DND-41 (cell line): ENCODE measurements around the gene PSMA4.

Source experiments
- ATAC-seq: fragments of 200-7000 bp; cut with Tn5 transposase; 3 replicates; pipeline ENCODE4 v1.9.1; 2021; ENCODE audit warnings: low read depth; ENCODE audit not compliant: insufficient read depth
- DNase-seq: peaks from one replicate; pipeline ENCODE4 v3.0.0-alpha.2; 2020
- H2AFZ ChIP-seq: 2 replicates; pipeline ENCODE4 v1.6.0; 2012; ENCODE audit warnings: low read depth, low read length
- H3K27ac ChIP-seq: 2 replicates; pipeline ENCODE4 v1.5.1; 2012; ENCODE audit warnings: low read length, inconsistent platforms
- H3K27me3 ChIP-seq: fragments of 200-600 bp; sonication (generic); 2 replicates; pipeline ENCODE4 v1.6.0; 2012; ENCODE audit warnings: low read length, mild to moderate bottlenecking, inconsistent platforms; ENCODE audit not compliant: insufficient read depth, poor library complexity
- H3K36me3 ChIP-seq: 2 replicates; pipeline ENCODE4 v1.5.1; 2012; ENCODE audit warnings: low read length, inconsistent platforms; ENCODE audit not compliant: insufficient read depth
- H3K4me1 ChIP-seq: 2 replicates; pipeline ENCODE4 v1.5.1; 2012; ENCODE audit warnings: mild to moderate bottlenecking, low read length; ENCODE audit not compliant: insufficient read depth
- H3K4me2 ChIP-seq: 2 replicates; pipeline ENCODE4 v1.6.0; 2012; ENCODE audit warnings: mild to moderate bottlenecking, moderate library complexity, low read length, inconsistent platforms; ENCODE audit not compliant: insufficient read depth
- H3K4me3 ChIP-seq, 2 experiments: fragments of 200-600 bp in 1 of 2; shearing (Covaris generic) in 1 of 2; 2 replicates each; pipeline ENCODE4 v1.5.1; 2012 to 2016; ENCODE audit warnings: inconsistent platforms in 2 of 2, low read length in 2 of 2, mild to moderate bottlenecking in 2 of 2, low read depth in 1 of 2, moderate library complexity in 1 of 2
- H3K79me2 ChIP-seq: 2 replicates; pipeline ENCODE4 v1.6.0; 2012; ENCODE audit warnings: low read length, inconsistent platforms; ENCODE audit not compliant: insufficient read depth
- H3K9ac ChIP-seq: 2 replicates; pipeline ENCODE4 v1.6.0; 2012; ENCODE audit warnings: low read depth, mild to moderate bottlenecking, inconsistent platforms, low read length, moderate library complexity
- H3K9me3 ChIP-seq: 2 replicates; pipeline ENCODE4 v1.5.1; 2012; ENCODE audit warnings: low read length, moderate library complexity, mild to moderate bottlenecking, inconsistent platforms; ENCODE audit not compliant: insufficient read depth, severe bottlenecking
- H4K20me1 ChIP-seq: 2 replicates; pipeline ENCODE4 v1.6.0; 2012; ENCODE audit warnings: low read length; ENCODE audit not compliant: insufficient read depth
- EZH2 ChIP-seq: IDR thresholded peaks from 3 replicates; pipeline ENCODE4 v1.6.1; 2012; ENCODE audit warnings: borderline replicate concordance, low read depth, mild to moderate bottlenecking, moderate library complexity, low read length, inconsistent platforms; ENCODE audit not compliant: severe bottlenecking
- TF ChIP-seq, protein P1 (sequence below): IDR thresholded peaks from 2 replicates; pipeline ENCODE4 v1.5.1; 2012; ENCODE audit warnings: borderline replicate concordance, low read length, moderate library complexity, mild to moderate bottlenecking; ENCODE audit not compliant: poor library complexity, severe bottlenecking; ENCODE audit errors: extremely low read depth

The PSMA4 gene

DNA sequence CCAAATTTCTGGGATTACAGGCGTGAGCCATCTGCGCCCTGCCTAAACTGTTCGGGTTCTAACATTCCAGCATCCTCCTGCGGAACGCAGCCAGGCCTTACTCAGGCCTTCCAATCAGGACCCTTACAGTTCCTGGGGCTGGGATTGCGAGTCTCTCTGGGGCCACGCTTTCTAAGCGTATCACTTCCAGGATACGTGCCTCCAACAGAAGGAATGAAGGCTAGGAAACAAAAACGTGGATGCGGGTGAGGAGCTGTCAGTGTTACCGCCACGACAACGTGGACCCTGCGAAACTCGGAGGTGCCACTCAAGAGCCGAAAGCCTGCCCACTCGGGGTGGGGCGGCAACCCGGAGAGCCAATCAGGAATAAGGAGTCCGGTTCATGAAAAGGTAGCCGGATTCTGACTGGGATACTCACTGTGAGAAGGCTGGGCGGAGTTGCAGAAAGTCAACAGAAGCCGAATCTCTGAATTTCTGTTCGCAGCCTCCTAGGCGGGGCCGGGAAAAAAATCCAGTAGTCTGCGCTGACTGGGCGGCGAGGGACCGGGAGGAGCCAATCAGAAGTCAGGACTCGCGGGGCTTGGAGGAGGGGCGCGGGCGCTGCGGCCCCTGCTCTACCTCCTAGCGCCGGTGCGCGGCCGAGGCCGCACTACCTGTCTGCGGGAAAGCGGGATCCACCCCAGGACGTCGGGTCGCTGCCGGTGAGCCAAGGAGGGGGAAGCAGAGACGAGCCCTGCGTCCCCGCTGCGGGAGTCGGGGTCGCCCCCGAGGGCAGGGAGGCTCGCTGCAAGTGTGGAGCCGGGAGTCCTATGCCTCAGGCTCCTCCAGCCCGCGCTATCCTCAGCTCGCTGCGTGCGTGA is 33.0 kb upstream of the PSMA4 start, which contains the start of gene HYKK:
Gene HYKK (plus strand): TSS at position 607 of the 860 bp plus-strand sequence. CDS start 5,512 bp downstream, outside the sequence.
- Histone ChIP-seq H3K79me2 (no peaks in the 10 kb centered on the region), H3K4me3 (peak within 1 kb of the TSS; percentile 24 to 80; a peak in 3 of 4 replicates), H3K36me3 (no peaks in the 10 kb centered on the region), H3K9ac (peak within 1 kb of the TSS; percentile 55), H3K4me1 (peaks cover 18% of the 10 kb centered on the region), H3K27ac (peak within 1 kb of the TSS; percentile 42), H4K20me1 (no peaks in the 10 kb centered on the region), H3K27me3 (peaks cover 3% of the 10 kb centered on the region), H3K9me3 (no peaks in the 10 kb centered on the region), H2AFZ (peak within 1 kb of the TSS; percentile 91), H3K4me2 (peak within 1 kb of the TSS; percentile 89)
- DNase-seq (peak; percentile 90), ATAC-seq (peak; percentile 92)
- no peak for TF ChIP-seq EZH2
- TF ChIP-seq, protein P1, sequence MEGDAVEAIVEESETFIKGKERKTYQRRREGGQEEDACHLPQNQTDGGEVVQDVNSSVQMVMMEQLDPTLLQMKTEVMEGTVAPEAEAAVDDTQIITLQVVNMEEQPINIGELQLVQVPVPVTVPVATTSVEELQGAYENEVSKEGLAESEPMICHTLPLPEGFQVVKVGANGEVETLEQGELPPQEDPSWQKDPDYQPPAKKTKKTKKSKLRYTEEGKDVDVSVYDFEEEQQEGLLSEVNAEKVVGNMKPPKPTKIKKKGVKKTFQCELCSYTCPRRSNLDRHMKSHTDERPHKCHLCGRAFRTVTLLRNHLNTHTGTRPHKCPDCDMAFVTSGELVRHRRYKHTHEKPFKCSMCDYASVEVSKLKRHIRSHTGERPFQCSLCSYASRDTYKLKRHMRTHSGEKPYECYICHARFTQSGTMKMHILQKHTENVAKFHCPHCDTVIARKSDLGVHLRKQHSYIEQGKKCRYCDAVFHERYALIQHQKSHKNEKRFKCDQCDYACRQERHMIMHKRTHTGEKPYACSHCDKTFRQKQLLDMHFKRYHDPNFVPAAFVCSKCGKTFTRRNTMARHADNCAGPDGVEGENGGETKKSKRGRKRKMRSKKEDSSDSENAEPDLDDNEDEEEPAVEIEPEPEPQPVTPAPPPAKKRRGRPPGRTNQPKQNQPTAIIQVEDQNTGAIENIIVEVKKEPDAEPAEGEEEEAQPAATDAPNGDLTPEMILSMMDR: no peak

DNA sequence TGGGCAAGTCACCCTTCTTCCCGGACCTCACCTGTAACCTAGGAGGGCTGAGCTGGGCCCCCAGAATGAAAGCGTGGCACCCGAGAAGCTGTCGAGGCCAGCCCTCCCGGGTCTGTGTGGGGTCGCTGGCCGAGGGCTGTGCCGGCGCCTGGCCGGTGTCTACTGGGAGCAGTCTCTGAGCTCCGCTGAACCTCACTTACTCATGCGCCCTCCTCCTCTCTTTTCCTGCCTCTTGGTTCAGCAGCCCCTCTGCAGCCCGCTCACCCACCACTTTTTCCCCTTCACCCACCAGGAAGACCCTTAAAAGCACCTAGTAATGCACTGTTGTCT is 32.4 kb upstream of the PSMA4 start:
- Histone ChIP-seq H4K20me1 (no peaks in the 10 kb centered on the region), H3K79me2 (no peaks in the 10 kb centered on the region), H3K4me3 (peak overlapping the region; percentile 24 to 80; a peak in 3 of 4 replicates), H3K4me1 (peaks cover 18% of the 10 kb centered on the region), H3K27ac (no peak overlapping the region; the same call in 1 of the 2 replicates), H3K9me3 (no peaks in the 10 kb centered on the region), H3K27me3 (peaks cover 3% of the 10 kb centered on the region), H2AFZ (peak overlapping the region; percentile 91), H3K36me3 (no peaks in the 10 kb centered on the region), H3K4me2 (peak overlapping the region; percentile 89), H3K9ac (peak overlapping the region; percentile 55)
- DNase-seq: no peak
- peak; percentile 12 for ATAC-seq
- TF ChIP-seq, protein P1: no peak
- TF ChIP-seq EZH2: no peak

DNA sequence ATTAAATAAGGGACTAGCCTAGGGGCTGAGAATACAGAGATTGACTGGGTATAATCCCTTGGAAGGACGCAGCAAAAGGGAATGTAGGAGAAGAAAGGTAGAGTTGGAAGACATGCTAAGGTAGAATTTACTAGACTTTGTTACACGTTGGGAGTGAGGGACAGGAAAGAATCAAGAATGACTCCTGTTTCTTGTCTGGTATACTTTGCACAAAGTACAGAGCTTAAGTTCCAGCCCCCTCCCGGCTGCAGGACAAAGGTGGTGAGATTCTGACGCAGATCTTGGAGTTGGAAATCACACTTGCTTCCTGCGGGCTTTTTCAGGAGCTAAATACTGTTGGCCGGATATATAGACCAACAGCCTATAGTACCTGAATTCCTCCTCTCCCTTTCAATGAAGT is 32.0 kb upstream of the PSMA4 start:
- Histone ChIP-seq H3K27ac (no peak overlapping the region), H2AFZ (peak overlapping the region; percentile 91), H4K20me1 (no peaks in the 10 kb centered on the region), H3K27me3 (peaks cover 3% of the 10 kb centered on the region), H3K9me3 (no peaks in the 10 kb centered on the region), H3K4me3 (peak overlapping the region; percentile 24 to 80; a peak in 3 of 4 replicates), H3K4me1 (peaks cover 18% of the 10 kb centered on the region), H3K79me2 (no peaks in the 10 kb centered on the region), H3K9ac (peak overlapping the region; percentile 55), H3K4me2 (peak overlapping the region; percentile 89), H3K36me3 (no peaks in the 10 kb centered on the region)
- ATAC-seq: no peak
- DNase-seq: no peak
- TF ChIP-seq, protein P1: no peak
- no peak for TF ChIP-seq EZH2
